Posterior cingulate gyrus (tissue), 11 donors: ENCODE data around the gene CRACDL.
"Not testable (repeated sequence)": the region's sequence is repeated elsewhere in the genome, so short reads cannot be mapped to it uniquely, and the experiment has no call there.

Source experiments
- DNase-seq, 10 donors: peaks; one replicate each; pipeline versions ENCODE4 v3.0.0 to v3.0.0-alpha.2; 2020 to 2021; ENCODE audit warnings: mixed read lengths in 3 of 10
- intact Hi-C: fragments of 100-400 bp; cut with DNase I; formaldehyde crosslinking; loops from one replicate; pipeline ENCODE4 v1.15.1; 2023

The CRACDL gene

GRCh38 chr2:98892871-98893270 lies 43.2 kb downstream of the CRACDL start:
- peak in 1 of 10 donors; percentile 55 for DNase-seq
- intact Hi-C loops, result no loop called here

- intact Hi-C loops, result no loop called here
- no peak for DNase-seq
Measured at GRCh38 chr2:98891591-98891990, 44.4 kb downstream of the CRACDL start.

GRCh38 chr2:98886066-98886554 lies 49.9 kb downstream of the CRACDL start:
- DNase-seq, result no peak
- intact Hi-C loops, result no loop called here

DNA sequence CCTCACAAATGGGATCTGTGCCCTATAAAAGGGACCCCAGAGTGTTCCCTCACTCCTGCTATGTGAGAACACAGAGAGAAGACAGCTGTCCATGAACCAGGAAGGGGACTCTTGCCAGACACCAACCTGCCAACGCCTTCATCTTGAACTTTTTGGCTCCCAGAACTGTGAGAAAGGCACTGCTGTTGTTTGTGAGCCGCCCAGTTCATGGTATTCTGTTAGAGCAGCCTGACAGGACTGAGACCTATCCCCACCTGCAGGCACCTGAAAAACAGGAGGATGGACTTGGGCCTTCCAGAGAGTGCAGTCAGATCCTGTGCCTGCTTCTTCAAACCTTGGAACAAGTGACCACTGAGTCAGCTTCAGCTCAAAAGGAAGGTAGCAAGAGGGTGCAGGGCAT lies 51.4 kb downstream of the CRACDL start:
- intact Hi-C loops, result no loop called here
- DNase-seq, result peak in 2 of 10 donors; percentile 27 to 52

DNA sequence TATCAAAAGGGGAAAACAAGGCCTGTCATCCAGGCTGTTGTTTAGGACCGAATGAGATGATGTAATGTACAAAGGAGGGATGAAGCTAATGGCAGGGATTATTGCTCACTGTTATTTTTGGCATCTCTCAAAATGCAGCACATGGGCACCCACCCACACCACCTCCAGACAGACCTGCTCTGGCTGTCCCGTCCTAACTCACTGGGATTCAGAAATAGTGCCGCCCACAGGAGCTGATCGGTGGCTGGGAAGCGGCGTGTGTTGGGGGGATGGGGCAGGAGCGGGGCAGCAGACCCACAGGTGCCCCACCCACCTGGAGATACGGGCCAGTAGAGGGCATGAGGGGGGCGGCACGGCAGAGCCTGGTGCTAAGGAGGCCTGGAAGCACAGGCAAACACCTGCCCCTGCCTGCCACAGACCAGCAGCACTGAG lies 52.2 kb downstream of the CRACDL start:
- intact Hi-C loops, result no loop called here
- DNase-seq, result peak in 8 of 10 donors; percentile 31 to 93 (median 64)

DNA sequence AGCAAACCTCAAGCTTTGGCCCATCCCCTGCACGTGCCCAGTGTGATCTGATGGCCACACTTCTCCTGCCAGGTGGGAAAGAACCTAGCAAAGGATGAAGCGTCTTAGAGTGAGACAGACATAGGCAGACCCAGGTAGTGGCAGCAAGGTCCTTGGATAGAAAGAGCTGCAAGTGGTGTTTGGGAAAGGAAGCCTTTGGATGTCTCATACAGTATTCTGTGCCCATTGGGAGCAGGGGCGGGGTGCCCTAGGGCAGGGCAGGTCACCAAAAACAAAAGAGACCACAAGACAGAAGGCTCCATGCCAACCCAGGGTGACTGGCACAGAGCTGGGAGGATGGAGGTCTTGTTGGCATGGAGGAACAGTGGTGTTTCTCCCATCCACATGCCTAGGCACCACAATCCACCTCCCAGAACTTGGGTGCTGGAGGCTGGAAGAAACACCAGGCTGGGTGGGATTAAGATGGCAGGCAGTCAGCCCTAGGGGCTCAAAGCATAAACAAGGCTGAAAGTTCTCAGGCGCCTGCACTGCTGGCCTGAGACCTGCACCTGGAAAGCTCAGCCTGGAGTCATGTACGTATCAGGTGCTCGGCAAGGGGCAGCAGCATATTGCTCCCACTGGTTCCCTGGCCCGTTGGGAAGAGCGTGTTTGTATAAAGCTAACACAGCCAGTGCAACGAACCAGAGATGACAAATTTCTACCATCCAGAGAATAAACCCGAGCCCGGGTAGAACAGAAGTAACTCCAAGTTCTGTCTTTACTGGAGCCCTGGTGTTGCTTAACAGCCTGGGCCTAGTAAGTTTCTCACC lies 52.9 kb downstream of the CRACDL start:
- intact Hi-C loops, result no loop called here
- DNase-seq, result peak in 2 of 10 donors; percentile 60 to 80

GRCh38 chr2:98882368-98882767 lies 53.7 kb downstream of the CRACDL start:
- no peak for DNase-seq
- intact Hi-C loops, result no loop called here

GRCh38 chr2:98881153-98881650 lies 54.8 kb downstream of the CRACDL start:
- intact Hi-C loops, result no loop called here
- DNase-seq, result peak in 1 of 10 donors; percentile 57

GRCh38 chr2:98880266-98881152 lies 55.5 kb downstream of the CRACDL start:
- DNase-seq, result peak in 2 of 10 donors; percentile 56 to 64
- intact Hi-C loops, result no loop called here

DNA sequence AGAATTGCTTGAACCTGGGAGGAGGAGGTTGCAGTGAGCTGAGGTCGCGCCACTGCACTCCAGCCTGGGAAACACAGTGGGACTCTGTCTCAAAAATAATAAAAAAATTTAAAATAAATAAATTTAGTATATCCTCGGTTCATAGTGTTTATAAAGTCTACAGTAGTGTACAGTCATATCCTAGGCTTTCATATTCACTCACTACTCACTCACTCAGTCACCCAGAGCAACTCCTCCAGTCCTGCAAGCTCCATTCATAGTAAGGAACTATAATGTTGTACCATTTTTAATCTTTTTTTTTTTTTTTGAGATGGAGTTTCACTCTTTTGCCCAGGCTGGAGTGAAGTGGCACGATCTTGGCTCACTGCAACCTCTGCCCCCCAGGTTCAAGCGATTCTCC lies 58.4 kb downstream of the CRACDL start:
- intact Hi-C loops, DNase-seq: not testable (repeated sequence)

DNA sequence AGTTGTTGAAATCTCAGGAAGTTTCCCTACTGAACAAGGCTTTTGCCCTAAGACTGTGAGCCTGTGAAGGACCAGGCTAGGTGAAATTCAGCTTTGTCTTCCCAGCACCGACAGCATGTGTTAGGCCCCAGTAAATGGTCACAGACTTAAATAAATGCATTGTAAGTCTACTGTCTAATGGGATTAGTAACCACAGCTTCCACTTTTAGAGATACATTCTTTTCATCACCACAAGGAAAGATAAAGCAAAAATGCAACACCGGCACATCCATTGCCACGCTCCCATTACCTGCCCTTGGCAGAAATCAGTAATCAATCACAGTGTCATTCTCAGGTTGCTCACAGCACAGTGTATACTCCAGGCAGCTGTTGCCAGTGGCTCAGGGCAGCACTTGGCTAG lies 59.3 kb downstream of the CRACDL start:
- intact Hi-C loops, result no loop called here
- DNase-seq, result no peak

GRCh38 chr2:98875746-98876145 lies 60.3 kb downstream of the CRACDL start:
- peak in 2 of 10 donors; percentile 24 to 69 for DNase-seq
- intact Hi-C loops, result no loop called here

GRCh38 chr2:98875081-98875728 lies 60.8 kb downstream of the CRACDL start:
- intact Hi-C loops, result no loop called here
- DNase-seq, result peak in 2 of 10 donors; percentile 55 to 74

GRCh38 chr2:98874186-98874689 lies 61.8 kb downstream of the CRACDL start:
- intact Hi-C loops, result no loop called here
- peak in 2 of 10 donors; percentile 38 to 68 for DNase-seq

GRCh38 chr2:98872526-98872925 lies 63.5 kb downstream of the CRACDL start:
- intact Hi-C loops, result no loop called here
- DNase-seq, result peak in 1 of 10 donors; percentile 51

GRCh38 chr2:98871506-98871905 lies 64.5 kb downstream of the CRACDL start:
- DNase-seq, result no peak

GRCh38 chr2:98870516-98871158 lies 65.4 kb downstream of the CRACDL start:
- intact Hi-C loops, result no loop called here
- peak in 1 of 10 donors; percentile 62 for DNase-seq

More at GRCh38 chr2:98871506-98871905, 64.5 kb downstream of the CRACDL start:
- intact Hi-C loops, result no loop called here

DNA sequence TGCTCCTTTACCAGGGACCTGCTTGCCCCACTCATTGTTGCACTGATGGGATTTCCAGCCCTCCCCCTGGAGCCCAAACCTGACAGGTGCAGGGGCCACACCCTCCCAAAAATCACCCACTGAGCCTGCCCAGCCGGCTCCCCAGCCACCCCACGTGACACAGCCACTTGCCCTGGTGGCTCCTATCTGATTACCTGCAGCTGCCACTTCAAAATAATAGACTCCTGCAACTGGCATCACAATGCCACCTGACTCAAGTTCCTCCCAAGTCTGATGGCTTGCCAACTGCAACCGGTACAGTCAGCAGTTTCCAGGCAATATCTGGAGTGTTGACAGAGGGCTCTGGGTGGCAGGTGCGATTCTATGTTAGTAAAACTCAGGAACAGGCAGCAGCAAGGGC lies 66.2 kb downstream of the CRACDL start:
- DNase-seq, result peak in 2 of 10 donors; percentile 41 to 83
- intact Hi-C loops, result no loop called here

- no peak for DNase-seq
- intact Hi-C loops, result no loop called here
Measured at GRCh38 chr2:98869272-98869641, 66.8 kb downstream of the CRACDL start.
